HEK293 (cell line): Measurements from ENCODE around the gene SZT2.

Experiments
- CTCF ChIA-PET: fragments of 350-600 bp; formaldehyde crosslinking; extraction: SDS; loops from one replicate; lab custom pipeline; 2021; ENCODE audit warnings: antibody characterized with exemption; lab: Yijun Ruan, JAX
- POLR2A ChIA-PET: fragments of 300-600 bp; formaldehyde crosslinking; extraction: SDS; loops from one replicate; lab custom pipeline; 2020; ENCODE audit warnings: antibody characterized with exemption, inconsistent platforms; lab: Yijun Ruan, JAX
- H3K27ac ChIP-seq: fragments of 200-500 bp; sonication (Bioruptor generic); 2 replicates; pipeline ENCODE4 v1.5.1; 2014; ENCODE audit warnings: low read depth, low read length, control low read depth, inconsistent platforms; ENCODE audit errors: extremely low read depth
- H3K36me3 ChIP-seq, 2 experiments: fragments of 200-500 bp in 1 of 2; sonication (Bioruptor generic) in 1 of 2; 1 replicate in 1 of 2; 2 replicates in 1 of 2; pipeline ENCODE4 v1.5.1; 2014 to 2017; ENCODE audit warnings: inconsistent platforms in 2 of 2, low read length in 2 of 2; ENCODE audit not compliant: control insufficient read depth in 2 of 2, insufficient read depth in 1 of 2
- H3K4me1 ChIP-seq: fragments of 200-500 bp; sonication (Bioruptor generic); 2 replicates; pipeline ENCODE4 v1.5.1; 2014; ENCODE audit warnings: mild to moderate bottlenecking, low read length, inconsistent platforms; ENCODE audit not compliant: control insufficient read depth, insufficient read depth
- H3K4me3 ChIP-seq: 2 replicates; pipeline ENCODE4 v1.5.1; 2011; ENCODE audit warnings: low read depth, mild to moderate bottlenecking, control low read depth, low read length, moderate library complexity
- H3K9me3 ChIP-seq: fragments of 200-500 bp; sonication (Bioruptor generic); 2 replicates; pipeline ENCODE4 v1.5.1; 2014; ENCODE audit warnings: low read depth, low read length, inconsistent platforms; ENCODE audit not compliant: control insufficient read depth, insufficient read depth
- BCL11A ChIP-seq: fragments of 450-650 bp; formaldehyde crosslinking; IDR thresholded peaks from 2 replicates; pipeline ENCODE4 v1.5.1; 2016; ENCODE audit warnings: low read depth, missing biosample characterization, missing genetic modification characterization
- YY2 ChIP-seq: fragments of 450-650 bp; formaldehyde crosslinking; IDR thresholded peaks from 2 replicates; pipeline ENCODE4 v1.5.1; 2016; ENCODE audit warnings: missing biosample characterization, missing genetic modification characterization
- ZBTB21 ChIP-seq: fragments of 450-650 bp; formaldehyde crosslinking; IDR thresholded peaks from 2 replicates; pipeline ENCODE4 v1.5.1; 2017; ENCODE audit warnings: missing biosample characterization, missing genetic modification characterization
- ZNF114 ChIP-seq: fragments of 450-650 bp; formaldehyde crosslinking; IDR thresholded peaks from 2 replicates; pipeline ENCODE4 v1.5.0; 2017; ENCODE audit warnings: missing biosample characterization, missing genetic modification characterization
- ZNF580 ChIP-seq: fragments of 450-650 bp; formaldehyde crosslinking; IDR thresholded peaks from 2 replicates; pipeline ENCODE4 v1.5.1; 2016; ENCODE audit warnings: missing biosample characterization, missing genetic modification characterization
- ZNF600 ChIP-seq: fragments of 450-650 bp; formaldehyde crosslinking; IDR thresholded peaks from 2 replicates; pipeline ENCODE4 v1.5.1; 2016; ENCODE audit warnings: missing biosample characterization, missing genetic modification characterization
- ZNF623 ChIP-seq: fragments of 450-650 bp; formaldehyde crosslinking; IDR thresholded peaks from 2 replicates; pipeline ENCODE4 v1.5.1; 2016; ENCODE audit warnings: missing biosample characterization, missing genetic modification characterization
- ZNF677 ChIP-seq: fragments of 450-650 bp; IDR thresholded peaks from 2 replicates; pipeline ENCODE4 v1.5.0; 2018; ENCODE audit warnings: missing biosample characterization, mild to moderate bottlenecking, missing genetic modification characterization, moderate library complexity
- ZNF692 ChIP-seq: fragments of 450-650 bp; formaldehyde crosslinking; IDR thresholded peaks from 2 replicates; pipeline ENCODE4 v1.5.1; 2016; ENCODE audit warnings: missing biosample characterization, missing genetic modification characterization
- ZNF701 ChIP-seq: fragments of 450-650 bp; formaldehyde crosslinking; IDR thresholded peaks from 2 replicates; pipeline ENCODE4 v1.5.1; 2016; ENCODE audit warnings: missing biosample characterization, missing genetic modification characterization
- ZNF704 ChIP-seq: fragments of 450-650 bp; formaldehyde crosslinking; IDR thresholded peaks from 2 replicates; pipeline ENCODE4 v1.5.1; 2016; ENCODE audit warnings: missing biosample characterization, missing genetic modification characterization

The SZT2 gene

GRCh38 chr1:43446881-43447835 lies 57.5 kb downstream of the SZT2 start:
- Histone ChIP-seq H3K36me3 (peaks cover 3 to 100% of the 10 kb centered on the region in 2 experiments; a peak in 2 of 3 replicates), H3K4me3 (no peak overlapping the region), H3K9me3 (no peaks in the 10 kb centered on the region), H3K4me1 (no peaks in the 10 kb centered on the region), H3K27ac (no peak overlapping the region)
- TF ChIP-seq ZNF677 (tag by site-specific recombination) (peak; percentile 96), YY2 (tag by site-specific recombination) (no peak)
- CTCF ChIA-PET: no interaction called here
- POLR2A ChIA-PET: interaction anchor here (0.6 to 1.4 kb wide), 4 partner anchors 9 to 79 kb away, joined by 3 to 4 read pairs (median 3); no protein-coding TSS in a partner anchor

DNA sequence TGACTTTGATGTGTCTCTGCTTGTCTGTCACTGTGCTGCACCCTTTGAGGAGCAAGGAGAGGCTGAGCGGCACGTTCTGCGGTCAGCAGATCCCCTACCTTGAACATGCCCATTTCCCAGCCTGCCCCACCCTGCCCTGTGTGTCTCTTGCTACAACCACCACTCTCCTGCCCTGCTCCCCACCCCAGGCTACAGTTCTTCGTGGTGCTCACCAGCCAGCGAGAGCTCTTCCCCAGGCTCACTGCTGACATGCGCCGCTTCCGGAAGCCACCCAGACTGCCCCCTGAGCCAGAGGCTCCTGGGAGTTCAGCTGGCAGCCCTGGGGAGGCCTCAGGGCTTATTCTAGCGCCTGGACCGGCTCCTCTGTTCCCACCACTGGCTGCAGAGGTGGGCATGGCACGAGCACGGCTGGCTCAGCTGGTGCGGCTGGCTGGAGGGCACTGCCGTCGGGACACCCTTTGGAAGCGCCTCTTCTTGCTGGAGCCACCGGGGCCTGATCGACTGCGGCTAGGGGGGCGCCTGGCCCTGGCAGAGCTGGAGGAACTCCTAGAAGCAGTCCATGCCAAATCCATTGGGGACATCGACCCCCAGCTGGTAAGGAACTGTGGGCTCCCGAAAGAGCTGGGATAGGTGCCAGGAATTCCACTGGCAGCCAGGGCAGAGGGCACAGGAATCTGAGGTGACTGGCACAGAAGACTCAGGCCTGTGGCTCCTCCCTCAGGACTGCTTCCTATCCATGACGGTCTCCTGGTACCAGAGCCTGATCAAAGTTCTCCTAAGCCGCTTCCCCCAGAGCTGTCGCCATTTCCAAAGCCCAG lies 58.4 kb downstream of the SZT2 start:
- H3K9me3 ChIP-seq: no peaks in the 10 kb centered on the region
- no peak overlapping the region for H3K27ac ChIP-seq
- POLR2A ChIA-PET: interaction anchor here (1.4 kb wide), 1 partner anchor 10 kb away, joined by 4 read pairs; no protein-coding TSS in a partner anchor
- TF ChIP-seq ZNF600 (tag by site-specific recombination) (0 out of 2 replicates have a peak, but pooled peaks have one; percentile 27), ZNF701 (tag by site-specific recombination) (no peak)
- H3K4me3 ChIP-seq: no peak overlapping the region
- peaks cover 3 to 98% of the 10 kb centered on the region in 2 experiments; a peak in 2 of 3 replicates for H3K36me3 ChIP-seq
- no peaks in the 10 kb centered on the region for H3K4me1 ChIP-seq
- CTCF ChIA-PET: interaction anchor here (0.6 kb wide), 1 partner anchor 70 kb away, joined by 3 read pairs; no protein-coding TSS in a partner anchor

- POLR2A ChIA-PET: no interaction called here
- H3K9me3 ChIP-seq: no peaks in the 10 kb centered on the region
- TF ChIP-seq ZNF692 (tag by site-specific recombination) (no peak), BCL11A (tag by site-specific recombination) (no peak), ZNF704 (tag by site-specific recombination) (no peak), ZNF580 (tag by site-specific recombination) (no peak)
- TF ChIP-seq, all 188 proteins: peak for 0
- H3K36me3 ChIP-seq: peaks cover under 1 to 88% of the 10 kb centered on the region in 2 experiments; a peak in 2 of 3 replicates
- no peak overlapping the region for H3K4me3 ChIP-seq
- H3K27ac ChIP-seq: no peak overlapping the region
- CTCF ChIA-PET: no interaction called here
- H3K4me1 ChIP-seq: no peaks in the 10 kb centered on the region
These were observed 59.4 kb downstream of the SZT2 start for GRCh38 chr1:43448955-43449707.

DNA sequence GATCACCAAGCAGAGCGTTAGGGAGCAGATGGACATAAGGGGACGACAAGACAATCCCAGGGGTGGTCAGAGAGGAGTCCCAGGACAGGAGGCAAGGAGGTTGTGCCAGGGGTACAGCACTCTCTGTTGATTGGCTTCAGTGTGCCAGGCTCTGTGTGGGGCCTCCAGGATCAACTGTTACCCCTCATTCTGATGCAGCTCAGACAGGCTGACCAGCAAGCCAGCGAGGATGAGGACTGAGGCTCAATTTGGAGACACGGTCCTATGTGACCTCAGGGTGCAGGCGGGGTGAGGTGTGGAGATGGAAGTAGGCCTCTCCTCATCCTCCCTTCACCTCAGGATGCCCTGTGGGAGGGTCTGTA lies 60.0 kb downstream of the SZT2 start:
- TF ChIP-seq ZNF600 (tag by site-specific recombination) (0 out of 2 replicates have a peak, but pooled peaks have one; percentile 19), ZNF623 (no peak), ZBTB21 (tag by site-specific recombination) (no peak), ZNF114 (no peak)
- Histone ChIP-seq H3K4me1 (no peaks in the 10 kb centered on the region), H3K4me3 (no peak overlapping the region), H3K27ac (no peak overlapping the region), H3K36me3 (peaks cover 0 to 82% of the 10 kb centered on the region in 2 experiments; a peak in 1 of 3 replicates), H3K9me3 (no peaks in the 10 kb centered on the region)
- ChIA-PET POLR2A (no interaction called here), CTCF (no interaction called here)
